ENCODE results near the gene CLCF1. TPM values are rescaled to one million over a fixed set of nuclear protein-coding genes. Genes with fewer than 3 reads are reported as not detected.
"Not testable (repeated sequence)": the region's sequence is repeated elsewhere in the genome, so short reads cannot be mapped to it uniquely, and the experiment has no call there.

Gene CLCF1
- total RNA-seq, 2 experiments from 2014 or later: 0.76 to 1.9 TPM

DNA sequence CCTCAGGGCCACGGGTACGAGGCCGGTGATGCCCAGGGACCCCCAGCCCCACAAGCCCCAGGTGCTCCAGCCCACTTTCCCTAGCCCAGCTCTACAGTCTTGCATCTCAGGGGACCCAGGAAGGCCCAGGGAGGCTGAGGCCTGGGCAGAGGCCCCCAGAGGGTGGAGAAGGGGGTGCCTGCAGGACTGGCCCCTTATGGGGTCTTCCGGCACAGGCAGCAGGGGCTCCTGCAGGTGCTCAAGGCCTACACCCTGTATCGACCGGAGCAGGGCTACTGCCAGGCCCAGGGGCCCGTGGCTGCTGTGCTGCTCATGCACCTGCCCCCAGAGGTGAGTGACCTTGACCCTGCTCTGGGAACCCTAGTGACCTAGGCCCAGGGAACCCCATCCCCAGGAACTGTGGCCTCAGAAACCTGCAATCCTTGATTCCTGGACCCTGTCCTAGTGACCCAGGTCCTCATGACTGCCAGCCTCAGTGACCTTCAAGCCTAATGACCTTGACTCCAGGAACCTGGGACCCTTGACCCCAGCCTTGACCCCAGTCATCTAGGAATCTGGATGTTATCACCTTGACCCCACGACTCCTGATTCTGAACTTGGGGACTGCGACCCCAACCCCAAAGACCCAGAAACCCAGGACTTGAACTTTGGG lies 32.4 kb upstream of the CLCF1 start:
- Mint-ChIP-seq H3K27ac (peak overlapping the region; percentile 86), H3K27me3 (no peaks in the 10 kb centered on the region), H3K9me3 (ENCODE audit: low read depth) (no peaks in the 10 kb centered on the region), H3K4me1 (peaks cover 64% of the 10 kb centered on the region), H3K4me3 (peak overlapping the region; percentile 90), H3K36me3 (peaks cover 53% of the 10 kb centered on the region)
- DNase-seq (no peak), ATAC-seq (no peak)
- CTCF ChIA-PET: interaction anchor here (1.2 to 5.8 kb wide), 7 partner anchors 10 to 99 kb away, joined by 3 to 96 read pairs (median 23); partner anchors contain the start of genes CARNS1, PITPNM1, POLD4 and PTPRCAP

DNA sequence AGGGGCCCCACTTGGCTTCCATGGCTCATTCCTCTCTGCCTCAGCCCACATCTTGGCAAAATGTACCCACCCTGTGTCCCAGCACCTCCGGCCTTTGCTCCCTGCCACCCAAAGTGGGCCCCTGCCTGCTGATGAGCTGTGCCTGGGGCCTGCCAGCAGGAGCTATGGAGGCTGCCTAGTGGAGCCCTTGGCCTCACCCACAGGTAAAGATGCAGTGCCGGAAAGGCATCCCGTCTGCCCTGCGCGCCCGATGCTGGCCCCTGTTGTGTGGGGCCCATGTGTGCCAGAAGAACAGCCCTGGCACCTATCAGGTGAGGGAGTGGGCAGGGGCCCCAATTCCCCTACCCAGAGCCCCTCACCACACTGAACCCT lies 31.8 kb upstream of the CLCF1 start:
- no peak for DNase-seq
- no peak for ATAC-seq
- Mint-ChIP-seq H3K4me1 (peaks cover 63% of the 10 kb centered on the region), H3K36me3 (peaks cover 55% of the 10 kb centered on the region), H3K4me3 (peak overlapping the region; percentile 90), H3K27ac (peak overlapping the region; percentile 86), H3K27me3 (no peaks in the 10 kb centered on the region), H3K9me3 (ENCODE audit: low read depth) (no peaks in the 10 kb centered on the region)
- CTCF ChIA-PET: interaction anchor here (1.2 to 5.8 kb wide), 7 partner anchors 9 to 100 kb away, joined by 3 to 96 read pairs (median 23); partner anchors contain the start of genes CARNS1, PITPNM1, POLD4 and PTPRCAP

DNA sequence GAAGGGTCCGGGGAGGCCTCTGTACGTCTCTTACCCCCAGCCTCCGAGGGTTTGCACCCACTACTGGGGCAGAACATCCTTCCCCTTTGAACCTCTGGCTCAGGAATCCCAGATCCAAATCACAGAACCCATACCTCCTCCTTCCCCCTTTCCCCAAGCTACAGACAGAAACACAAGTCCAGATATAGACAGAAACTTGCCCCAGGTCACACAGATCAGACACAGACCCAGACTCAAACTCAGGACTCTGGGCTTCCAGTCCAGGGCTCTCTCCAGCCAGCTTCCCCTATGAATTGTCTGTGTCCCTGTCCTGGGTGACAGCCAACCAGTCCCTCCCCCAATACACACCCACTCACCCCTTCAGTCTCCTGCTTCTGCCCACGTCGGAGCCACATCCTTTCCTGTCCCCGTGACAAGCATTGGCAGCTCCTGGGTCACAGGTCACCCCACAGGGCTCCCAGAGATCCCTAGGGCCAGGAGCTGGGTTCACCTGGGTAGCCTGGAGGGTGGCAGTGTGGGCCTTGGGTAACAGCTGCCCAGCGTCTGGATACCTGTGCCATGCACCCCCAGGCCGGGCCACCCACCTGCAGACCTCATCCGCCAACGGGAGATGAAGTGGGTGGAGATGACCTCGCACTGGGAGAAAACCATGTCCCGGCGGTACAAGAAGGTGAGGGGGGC lies 31.3 kb upstream of the CLCF1 start:
- CTCF ChIA-PET: interaction anchor here (1.2 to 5.8 kb wide), 11 partner anchors 9 to 100 kb away, joined by 3 to 96 read pairs (median 7); partner anchors contain the start of genes CARNS1, PITPNM1, POLD4 and PTPRCAP

DNA sequence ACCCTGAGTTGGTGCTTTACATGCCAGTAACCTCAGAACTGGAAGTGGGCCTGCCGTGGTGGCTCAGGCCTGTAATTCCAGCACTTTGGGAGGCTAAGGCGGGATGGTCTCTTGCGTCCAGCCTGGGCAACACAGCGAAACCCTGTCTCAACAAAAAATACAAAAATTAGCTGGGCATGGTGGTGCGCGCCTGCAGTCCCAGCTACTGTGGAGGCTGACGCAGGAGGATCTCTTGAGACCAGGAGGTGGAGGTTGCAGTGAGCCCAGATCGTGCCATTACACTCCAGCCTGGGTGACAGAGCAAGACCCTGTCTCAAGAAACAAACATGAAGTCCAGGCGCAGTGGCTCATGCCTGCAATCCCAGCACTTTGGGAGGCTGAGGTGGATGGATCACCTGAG lies 29.7 kb upstream of the CLCF1 start:
- peak; percentile 41 for DNase-seq
- ATAC-seq; H3K9me3 Mint-ChIP-seq (ENCODE audit: low read depth); H3K27me3 Mint-ChIP-seq: not testable (repeated sequence)
- Mint-ChIP-seq H3K4me1 (peaks cover 66% of the 10 kb centered on the region), H3K27ac (peak overlapping the region; percentile 86), H3K36me3 (peaks cover 58% of the 10 kb centered on the region), H3K4me3 (peak overlapping the region; percentile 90)
- CTCF ChIA-PET: interaction anchor here (0.7 to 5.8 kb wide), 15 partner anchors 12 to 1766 kb away, joined by 3 to 96 read pairs (median 9); partner anchors contain the start of genes AIP, CARNS1, PITPNM1 and POLD4

More for the DNA sequence above, 31.3 kb upstream of the CLCF1 start:
- peak overlapping the region; percentile 86 for H3K27ac Mint-ChIP-seq
- ATAC-seq: no peak
- H3K36me3 Mint-ChIP-seq: peaks cover 53% of the 10 kb centered on the region
- peak; percentile 85 for DNase-seq
- H3K4me1 Mint-ChIP-seq: peaks cover 62% of the 10 kb centered on the region
- H3K4me3 Mint-ChIP-seq: peak overlapping the region; percentile 90
- no peaks in the 10 kb centered on the region for H3K9me3 Mint-ChIP-seq (ENCODE audit: low read depth)
- no peaks in the 10 kb centered on the region for H3K27me3 Mint-ChIP-seq

- Mint-ChIP-seq H3K27ac (peak overlapping the region; percentile 86), H3K4me1 (peaks cover 66% of the 10 kb centered on the region), H3K4me3 (peak overlapping the region; percentile 63), H3K36me3 (peaks cover 57% of the 10 kb centered on the region)
- H3K27me3 Mint-ChIP-seq; ATAC-seq; H3K9me3 Mint-ChIP-seq (ENCODE audit: low read depth); DNase-seq: not testable (repeated sequence)
- CTCF ChIA-PET: interaction anchor here (0.7 to 5.8 kb wide), 20 partner anchors 9 to 1765 kb away, joined by 3 to 96 read pairs (median 10); partner anchors contain the start of genes AIP, CARNS1, PITPNM1 and POLD4
Measured at GRCh38 chr11:67402192-67402839, 28.9 kb upstream of the CLCF1 start.

DNA sequence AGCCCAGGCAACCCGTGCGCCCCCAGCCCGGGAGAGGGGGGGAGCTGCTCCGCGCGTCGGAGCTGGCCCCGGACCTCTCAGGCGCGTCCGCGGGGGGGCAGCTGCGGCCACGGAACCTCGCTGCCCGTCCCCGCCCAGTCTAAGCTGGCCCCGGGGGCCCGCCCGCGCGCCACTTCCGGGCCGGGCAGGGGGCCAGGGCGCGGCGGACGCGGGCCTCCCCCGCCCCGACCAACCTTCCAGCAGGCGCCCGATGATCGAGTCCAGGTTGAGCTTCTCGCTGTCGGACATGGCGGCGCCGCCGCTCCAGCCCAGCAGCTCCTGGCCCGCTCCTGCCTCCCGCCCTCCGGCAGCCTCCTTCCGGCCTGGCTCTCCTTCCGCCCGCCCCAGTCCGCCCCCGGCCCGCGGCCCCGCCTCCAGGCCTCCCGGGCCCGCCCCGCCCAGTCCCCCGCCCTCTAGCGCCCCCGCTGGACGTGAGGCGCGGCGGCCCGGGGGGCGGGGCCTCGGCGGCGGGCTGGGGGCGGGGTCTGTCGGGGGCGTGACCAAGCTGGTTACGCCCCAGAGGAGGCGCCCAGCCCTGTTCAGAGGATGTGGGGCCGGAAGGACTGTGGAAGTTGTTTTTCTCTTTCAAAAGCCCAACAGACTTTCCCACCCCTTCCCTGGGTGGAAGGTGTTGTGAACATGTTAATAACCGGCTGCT lies 28.2 kb upstream of the CLCF1 start, which contains the start of gene PPP1CA:
Gene PPP1CA, minus strand, starts transcription at position 364 of the 697 bp plus-strand sequence. Its CDS starts 76 bp downstream, at position 288.
- no peaks in the 10 kb centered on the region for H3K9me3 Mint-ChIP-seq (ENCODE audit: low read depth)

DNA sequence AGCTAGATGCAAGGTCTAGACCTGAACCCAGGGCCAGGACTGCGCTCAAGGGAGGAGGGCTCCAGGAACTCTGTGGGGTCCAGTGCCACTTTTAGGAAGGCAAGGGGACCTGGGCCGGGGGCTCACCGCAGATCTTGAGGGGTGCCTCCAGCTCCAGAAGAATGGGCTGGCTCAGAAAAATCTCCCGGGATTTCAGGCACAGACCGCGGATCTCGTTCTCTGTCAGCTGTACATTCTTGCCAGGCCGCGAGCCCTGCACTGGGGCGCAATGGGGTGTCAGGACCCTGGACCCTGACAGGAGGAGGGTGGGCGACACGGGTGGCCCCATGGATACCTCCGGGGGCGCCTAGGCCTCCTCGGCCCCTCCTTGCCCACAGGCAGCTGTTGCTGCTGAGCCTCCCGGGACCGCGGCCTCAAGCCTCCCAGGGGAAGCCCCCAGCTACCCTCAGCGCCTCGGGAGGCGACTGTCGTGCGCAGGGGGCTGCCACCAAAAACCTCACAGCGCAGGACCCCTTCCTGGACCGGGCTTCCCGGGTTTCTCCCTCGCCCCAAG lies 27.6 kb upstream of the CLCF1 start:
- CTCF ChIA-PET: interaction anchor here (0.6 to 5.8 kb wide), 29 partner anchors 10 to 200 kb away, joined by 3 to 96 read pairs (median 7); partner anchors contain the start of genes AIP, CARNS1, CDK2AP2 and PITPNM1
- no peak for DNase-seq
- peaks cover 53% of the 10 kb centered on the region for H3K36me3 Mint-ChIP-seq

More for the DNA sequence above, 28.2 kb upstream of the CLCF1 start, which contains the start of gene PPP1CA:
- H3K4me3 Mint-ChIP-seq: peak within 1 kb of the TSS; percentile 90
- ATAC-seq: peak; percentile 74
- H3K27ac Mint-ChIP-seq: peak within 1 kb of the TSS; percentile 86
- H3K4me1 Mint-ChIP-seq: peaks cover 65% of the 10 kb centered on the region
- CTCF ChIA-PET: interaction anchor here (0.6 to 5.8 kb wide), 31 partner anchors 10 to 199 kb away, joined by 3 to 96 read pairs (median 6); partner anchors contain the start of genes AIP, CARNS1, CDK2AP2 and PITPNM1
- H3K36me3 Mint-ChIP-seq: peaks cover 55% of the 10 kb centered on the region
- H3K27me3 Mint-ChIP-seq: no peaks in the 10 kb centered on the region
- peak; percentile 92 for DNase-seq

GRCh38 chr11:67400251-67400941 lies 27.0 kb upstream of the CLCF1 start:
- Mint-ChIP-seq H3K4me1 (peaks cover 59% of the 10 kb centered on the region), H3K36me3 (peaks cover 49% of the 10 kb centered on the region)

More for the DNA sequence above, 27.6 kb upstream of the CLCF1 start:
- Mint-ChIP-seq H3K9me3 (ENCODE audit: low read depth) (no peaks in the 10 kb centered on the region), H3K27ac (peak overlapping the region; percentile 79), H3K4me3 (peak overlapping the region; percentile 90), H3K27me3 (no peaks in the 10 kb centered on the region), H3K4me1 (peaks cover 63% of the 10 kb centered on the region)
- ATAC-seq: no peak

GRCh38 chr11:67398661-67399563 lies 25.5 kb upstream of the CLCF1 start:
- DNase-seq: no peak
- Mint-ChIP-seq H3K4me1 (peaks cover 60% of the 10 kb centered on the region), H3K36me3 (peaks cover 39% of the 10 kb centered on the region), H3K4me3 (peak overlapping the region; percentile 28), H3K27ac (peak overlapping the region; percentile 56), H3K27me3 (no peaks in the 10 kb centered on the region), H3K9me3 (ENCODE audit: low read depth) (no peaks in the 10 kb centered on the region)
- CTCF ChIA-PET: no interaction called here
- ATAC-seq: no peak

More at GRCh38 chr11:67400251-67400941, 27.0 kb upstream of the CLCF1 start:
- CTCF ChIA-PET: interaction anchor here (1.0 to 5.8 kb wide), 22 partner anchors 9 to 138 kb away, joined by 3 to 96 read pairs (median 10); partner anchors contain the start of genes AIP, CARNS1, CDK2AP2 and PITPNM1
- H3K4me3 Mint-ChIP-seq: peak overlapping the region; percentile 90
- DNase-seq (peak; percentile 60), ATAC-seq (no peak)
- no peaks in the 10 kb centered on the region for H3K9me3 Mint-ChIP-seq (ENCODE audit: low read depth)
- H3K27ac Mint-ChIP-seq: peak overlapping the region; percentile 79
- no peaks in the 10 kb centered on the region for H3K27me3 Mint-ChIP-seq

DNA sequence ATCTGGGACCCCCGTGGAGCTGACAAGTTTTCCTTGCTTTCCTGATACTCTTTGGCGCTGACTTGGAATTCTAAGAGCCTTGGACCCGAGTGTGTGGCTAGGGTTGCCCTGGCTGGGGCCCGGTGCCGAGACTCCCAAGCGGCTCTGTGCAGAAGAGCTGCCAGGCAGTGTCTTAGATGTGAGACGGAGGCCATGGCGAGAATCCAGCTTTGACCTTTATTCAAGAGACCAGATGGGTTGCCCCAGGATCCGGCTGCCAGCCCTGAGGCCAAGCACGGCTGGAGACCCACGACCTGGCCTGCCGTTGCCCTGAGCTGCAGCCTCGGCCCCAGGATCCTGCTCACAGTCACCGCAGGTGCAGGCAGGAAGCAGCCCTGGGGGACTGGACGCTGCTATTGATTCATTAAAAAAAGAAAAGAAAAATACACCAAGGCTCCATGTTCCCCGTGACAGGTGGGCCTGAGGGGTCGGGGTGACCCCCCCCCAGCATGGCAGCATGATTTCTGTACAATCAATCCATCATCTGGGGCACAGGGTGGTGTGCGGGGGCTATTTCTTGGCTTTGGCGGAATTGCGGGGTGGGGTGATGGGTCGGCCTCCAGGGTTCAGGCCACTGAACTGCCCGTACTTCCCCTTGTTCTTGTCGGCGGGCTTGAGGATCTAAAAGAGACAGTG lies 24.7 kb upstream of the CLCF1 start:
- Mint-ChIP-seq H3K4me1 (peaks cover 63% of the 10 kb centered on the region), H3K36me3 (peaks cover 45% of the 10 kb centered on the region), H3K4me3 (peak overlapping the region; percentile 15), H3K27ac (peak overlapping the region; percentile 89), H3K27me3 (no peaks in the 10 kb centered on the region), H3K9me3 (ENCODE audit: low read depth) (no peaks in the 10 kb centered on the region)
- ATAC-seq: no peak
- DNase-seq: no peak
- CTCF ChIA-PET: interaction anchor here (0.7 to 0.9 kb wide), 2 partner anchors 11 to 135 kb away, joined by 3 to 4 read pairs; no protein-coding TSS in a partner anchor

Data from activated CD8-positive, alpha-beta memory T cell treated with anti-CD3 and anti-CD28 coated beads, Interleukin-2, amount 10 ng/mL, durations not matched to agents 7 days and 5 days (primary cell).